HG03575 (cell line): Measurements from ENCODE around the gene PLCE1.

ENCODE experiments used
- ATAC-seq: cut with Tn5 transposase; IDR thresholded peaks from one replicate; pipeline ENCODE4 v1.9.1; 2021; ENCODE audit not compliant: unreplicated experiment, insufficient number of reproducible peaks, low FRiP score; ENCODE audit errors: extremely low read depth

The PLCE1 gene

GRCh38 chr10:93992400-93993030, 1.2 kb upstream of the PLCE1 start:
- ATAC-seq: no peak

DNA sequence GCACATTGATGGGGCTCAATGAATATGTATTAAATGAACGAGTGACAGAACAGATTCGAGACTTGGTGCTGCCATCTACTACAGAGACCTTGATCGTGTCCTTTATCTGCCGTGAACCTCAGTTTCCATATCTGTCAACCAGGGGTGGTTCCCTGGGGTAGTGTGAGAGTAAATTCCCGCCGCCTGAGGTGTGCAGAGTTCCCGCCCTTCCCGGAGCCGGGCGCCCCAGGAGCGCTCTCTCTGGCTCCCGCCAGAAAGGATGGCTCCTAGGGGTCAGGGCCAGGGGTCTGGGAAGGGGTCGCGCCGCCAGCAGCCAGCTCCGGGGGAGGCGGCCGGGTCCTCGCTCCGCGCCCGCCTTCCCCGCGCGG, 333 bp upstream of the PLCE1 start:
- no peak for ATAC-seq

- ATAC-seq: no peak
These were observed 689 bp downstream of the PLCE1 start for GRCh38 chr10:93994438-93994801.

DNA sequence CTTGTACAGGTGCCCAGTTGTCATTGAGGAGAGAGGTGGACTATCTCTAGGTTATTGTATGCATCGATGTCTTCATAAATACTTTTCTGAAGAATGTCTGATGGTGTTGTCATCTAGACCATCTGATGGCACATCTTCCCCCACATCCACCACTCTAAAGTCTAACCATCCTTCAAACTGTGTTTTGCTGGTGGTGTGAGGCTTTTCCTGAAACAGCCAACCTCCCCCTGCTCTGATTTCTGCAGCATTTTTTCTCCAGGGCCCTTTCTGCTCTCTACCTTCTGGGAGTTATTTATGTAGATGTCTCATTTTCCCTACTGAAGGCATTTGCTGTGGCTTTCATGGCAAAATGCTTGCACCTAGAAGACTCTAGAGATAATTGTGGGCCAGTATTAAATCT, 1.5 kb downstream of the PLCE1 start:
- ATAC-seq: no peak

GRCh38 chr10:93995598-93996271, 2.0 kb downstream of the PLCE1 start:
- no peak for ATAC-seq

- no peak for ATAC-seq
These were observed 2.8 kb downstream of the PLCE1 start for GRCh38 chr10:93996551-93996950.

DNA sequence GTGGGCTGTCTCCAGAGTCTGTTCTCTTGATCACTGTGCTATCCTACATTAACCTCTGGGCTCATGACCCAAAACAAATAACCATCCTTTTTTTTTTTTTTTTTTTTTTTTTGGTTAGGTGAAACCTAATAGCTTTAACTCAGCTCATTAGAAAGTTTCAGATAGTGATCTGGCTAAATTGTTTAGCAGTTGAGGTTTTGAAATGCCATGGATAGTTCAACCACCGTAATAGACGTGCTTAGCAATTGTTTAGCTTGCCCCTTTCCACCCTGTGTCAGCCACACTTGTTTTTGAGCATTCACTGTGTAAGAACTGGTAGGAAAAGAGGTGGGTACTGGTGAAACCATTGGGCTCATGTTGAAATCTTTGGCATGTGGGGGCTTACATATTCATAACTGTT, 3.8 kb downstream of the PLCE1 start:
- ATAC-seq: no peak

DNA sequence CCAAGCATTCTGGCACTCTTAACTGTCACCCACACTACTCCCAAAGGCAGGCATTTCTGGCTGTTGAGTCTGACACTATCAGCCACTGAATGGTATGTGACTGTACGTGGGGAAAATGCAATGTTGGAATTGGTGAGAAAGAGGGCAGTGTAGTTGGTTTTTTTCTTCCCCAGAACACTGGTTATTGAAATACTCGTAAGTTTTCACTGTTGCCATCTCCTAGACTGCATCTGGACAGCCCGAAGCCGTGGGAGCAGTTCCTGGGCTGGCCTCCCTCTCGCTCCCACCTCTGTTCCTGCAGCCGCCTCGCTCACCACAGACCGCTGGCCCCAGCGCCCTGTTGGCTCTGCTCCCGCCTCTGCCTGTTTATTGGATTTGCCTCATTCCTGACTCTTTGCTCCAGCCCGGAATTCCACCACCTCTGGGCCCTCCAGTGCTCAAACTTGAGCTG, 5.7 kb downstream of the PLCE1 start:
- ATAC-seq: no peak

- no peak for ATAC-seq
These were observed 7.1 kb downstream of the PLCE1 start for GRCh38 chr10:94000638-94001415.

GRCh38 chr10:94001416-94001810, 7.7 kb downstream of the PLCE1 start:
- no peak for ATAC-seq

- no peak for ATAC-seq
These were observed 8.4 kb downstream of the PLCE1 start for GRCh38 chr10:94002156-94002555.

DNA sequence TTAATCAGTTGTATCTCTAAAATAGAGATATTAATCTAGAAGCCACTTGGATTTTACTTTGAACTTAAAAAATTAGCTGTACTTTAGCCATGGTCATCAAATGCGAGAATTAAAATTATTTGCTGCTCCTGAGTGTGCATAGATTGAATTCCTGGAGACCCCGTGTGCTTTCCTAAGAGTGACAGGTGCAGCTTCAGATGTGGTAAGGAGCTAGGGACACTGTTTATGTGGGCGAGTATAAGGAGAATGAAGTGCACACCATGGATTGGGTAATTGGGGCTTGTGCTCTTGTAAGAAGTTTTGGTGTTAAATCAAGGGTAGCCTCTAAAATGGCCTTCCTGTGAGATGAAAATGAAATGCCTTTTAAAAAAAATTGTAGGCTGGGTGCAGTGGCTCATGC, 9.8 kb downstream of the PLCE1 start:
- ATAC-seq: no peak

GRCh38 chr10:94005050-94005449, 11.3 kb downstream of the PLCE1 start:
- ATAC-seq: no peak

DNA sequence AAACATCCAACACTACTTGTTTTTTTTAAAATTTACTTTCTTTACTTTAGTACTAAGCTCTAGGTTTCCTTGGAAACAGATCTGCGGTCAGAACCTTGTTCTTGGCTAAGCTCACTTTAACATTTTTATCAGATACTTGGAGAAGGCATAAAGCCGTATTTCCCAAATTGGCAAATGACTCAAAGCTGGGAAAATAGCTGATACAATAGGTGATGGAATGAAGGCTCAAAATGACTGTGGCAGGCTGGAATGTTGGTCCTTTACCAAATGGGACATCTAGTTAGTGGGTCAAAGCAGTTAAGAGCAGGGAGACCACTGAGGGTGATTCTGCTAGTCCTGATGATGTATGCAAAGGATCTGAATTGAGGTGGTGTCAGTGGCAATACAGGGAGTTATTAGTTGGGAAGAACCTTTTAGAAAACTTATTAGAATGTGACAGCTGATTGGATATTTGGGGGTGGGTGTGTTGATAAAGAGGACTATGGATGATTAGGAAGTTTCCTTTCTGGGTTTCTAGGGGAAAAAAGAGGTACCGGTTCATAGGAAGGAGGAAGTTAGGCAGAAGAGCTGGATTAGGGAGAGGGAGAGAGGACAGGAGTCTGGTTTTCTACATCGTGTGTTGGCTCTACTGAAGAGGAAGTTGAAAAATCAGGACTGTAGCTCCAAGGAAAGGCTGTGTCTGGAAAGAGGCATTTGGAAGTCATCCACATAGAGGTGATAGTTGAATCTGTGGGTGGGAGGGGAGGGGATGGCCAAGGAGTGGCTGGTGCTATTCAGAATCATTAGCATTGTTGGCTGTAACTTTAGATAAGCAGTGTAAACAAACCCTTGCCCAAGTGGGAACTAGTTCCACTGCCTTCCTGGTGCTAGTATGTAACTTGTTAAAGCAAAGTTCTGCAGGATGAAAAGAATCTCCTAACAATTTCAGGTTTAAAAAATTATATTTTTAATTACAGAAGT, 13.1 kb downstream of the PLCE1 start:
- ATAC-seq: no peak

GRCh38 chr10:94008526-94008925, 14.8 kb downstream of the PLCE1 start:
- no peak for ATAC-seq

DNA sequence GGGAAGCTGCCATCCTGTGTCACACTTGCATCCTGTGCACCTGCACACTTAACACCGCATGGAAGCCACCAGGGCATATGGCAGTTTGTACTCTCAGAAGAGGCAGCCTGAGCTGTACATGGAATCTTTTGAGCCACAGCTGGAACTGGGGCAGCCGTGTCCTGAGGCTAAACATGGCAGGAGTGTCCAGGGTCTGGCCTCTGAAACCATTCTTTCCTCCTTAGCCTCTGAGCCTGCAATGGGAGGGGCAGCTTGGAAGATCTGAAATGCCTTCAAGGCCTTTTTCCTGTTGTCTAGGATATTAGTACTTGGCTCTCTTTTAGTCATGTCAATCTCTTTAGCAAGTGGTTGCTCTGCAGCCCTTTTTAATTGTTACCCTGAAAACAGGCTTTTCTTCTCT, 16.4 kb downstream of the PLCE1 start:
- ATAC-seq: no peak

- ATAC-seq: no peak
These were observed 17.2 kb downstream of the PLCE1 start for GRCh38 chr10:94010886-94011285.

- no peak for ATAC-seq
These were observed 17.6 kb downstream of the PLCE1 start for GRCh38 chr10:94011296-94011695.

DNA sequence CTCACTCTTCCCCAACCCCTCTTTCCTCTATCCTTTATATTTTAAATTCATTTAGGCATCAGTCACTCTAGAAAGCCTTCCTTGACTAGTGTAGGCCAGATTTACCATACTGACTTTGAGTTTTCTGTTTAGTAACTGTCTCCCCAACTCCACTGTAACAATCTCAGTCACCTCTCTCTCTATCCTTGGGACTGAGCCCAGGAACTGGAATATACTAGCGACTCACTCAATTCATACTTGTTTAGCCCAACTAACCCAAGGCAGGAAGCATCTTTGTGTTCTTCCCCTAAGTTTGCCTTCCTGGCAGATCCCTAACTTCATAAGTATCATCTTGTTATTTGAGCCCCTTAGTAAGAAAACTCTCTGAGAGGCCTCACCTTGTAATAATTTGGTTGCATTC, 19.1 kb downstream of the PLCE1 start:
- no peak for ATAC-seq
